Activated CD8-positive, alpha-beta memory T cell treated with anti-CD3 and anti-CD28 coated beads, Interleukin-2, amount 50 U/mL, for 1 hour (primary cell): ENCODE measurements around the gene PIP5K1C.
A peak's percentile ranks its signal among the peaks of the same experiment; 100 is the strongest.

Experiments used
- DNase-seq: peaks from one replicate; pipeline ENCODE4 v3.0.0-alpha.2; 2020; ENCODE audit errors: extremely low read depth

PIP5K1C gene

DNA sequence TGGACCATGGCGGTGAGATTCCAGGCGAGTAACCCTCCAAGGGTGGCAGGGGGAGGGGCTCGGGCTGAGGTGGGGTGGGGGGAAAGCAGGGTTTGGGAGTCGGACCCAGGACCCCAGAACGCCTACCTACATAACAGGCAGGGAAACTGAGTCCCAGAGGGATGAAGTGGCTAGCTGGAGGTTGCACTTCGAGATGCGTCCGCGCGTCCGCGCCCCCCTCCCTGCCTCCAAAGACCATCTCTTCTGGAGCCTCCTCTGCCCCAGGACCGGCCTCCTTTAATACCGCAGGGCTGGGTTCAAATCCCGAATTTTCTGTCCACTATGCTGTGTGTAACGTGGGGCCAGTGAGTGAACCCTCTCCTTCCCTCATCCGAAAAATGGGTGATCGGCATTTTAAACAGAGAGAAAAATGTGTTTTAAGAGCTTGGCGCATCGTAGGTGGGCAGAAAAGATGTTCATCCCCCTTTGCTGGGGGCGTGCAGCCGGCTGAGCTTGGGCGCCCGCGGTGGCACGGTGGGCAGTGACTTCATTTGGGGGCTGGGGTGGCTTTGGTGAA lies 21.7 kb upstream of the PIP5K1C start:
- DNase-seq: no peak

DNA sequence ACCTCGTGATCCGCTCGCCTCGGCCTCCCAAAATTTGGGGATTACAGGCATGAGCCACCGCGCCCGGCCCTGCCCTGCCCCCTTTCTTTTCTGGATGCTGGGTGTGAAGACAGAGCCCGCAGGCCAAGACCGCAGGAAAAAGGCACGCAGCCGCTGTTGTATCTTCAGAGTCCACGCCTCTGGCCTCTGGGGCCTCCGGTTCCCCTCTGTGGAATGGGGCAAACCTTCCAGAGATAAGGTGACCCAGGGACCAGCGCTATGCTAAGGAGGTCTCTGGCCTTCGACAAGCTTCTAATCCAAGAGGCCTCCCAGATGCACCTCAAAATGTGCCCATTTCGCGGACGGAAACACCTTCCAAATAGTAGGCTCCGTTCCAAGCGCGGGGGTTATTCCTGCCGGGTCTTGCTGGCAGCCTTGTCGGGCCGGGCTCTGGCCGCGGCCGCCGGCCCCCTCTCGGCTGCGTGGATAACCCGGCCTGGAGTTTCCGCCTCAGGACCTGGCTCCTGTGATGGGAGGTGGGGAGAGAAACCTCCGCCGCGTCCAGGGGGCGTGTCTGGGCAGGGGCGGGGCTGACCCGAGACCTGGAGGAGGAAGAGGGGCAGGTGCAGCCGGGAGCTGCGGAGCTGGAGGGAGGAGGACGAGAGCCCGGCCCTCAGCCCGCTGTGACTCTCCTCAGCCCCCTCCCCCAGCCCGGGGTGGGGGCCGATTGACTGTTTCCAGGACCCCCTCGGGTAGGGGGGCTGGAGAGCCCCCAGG lies 21.0 kb upstream of the PIP5K1C start:
- DNase-seq: peak; percentile 44

DNA sequence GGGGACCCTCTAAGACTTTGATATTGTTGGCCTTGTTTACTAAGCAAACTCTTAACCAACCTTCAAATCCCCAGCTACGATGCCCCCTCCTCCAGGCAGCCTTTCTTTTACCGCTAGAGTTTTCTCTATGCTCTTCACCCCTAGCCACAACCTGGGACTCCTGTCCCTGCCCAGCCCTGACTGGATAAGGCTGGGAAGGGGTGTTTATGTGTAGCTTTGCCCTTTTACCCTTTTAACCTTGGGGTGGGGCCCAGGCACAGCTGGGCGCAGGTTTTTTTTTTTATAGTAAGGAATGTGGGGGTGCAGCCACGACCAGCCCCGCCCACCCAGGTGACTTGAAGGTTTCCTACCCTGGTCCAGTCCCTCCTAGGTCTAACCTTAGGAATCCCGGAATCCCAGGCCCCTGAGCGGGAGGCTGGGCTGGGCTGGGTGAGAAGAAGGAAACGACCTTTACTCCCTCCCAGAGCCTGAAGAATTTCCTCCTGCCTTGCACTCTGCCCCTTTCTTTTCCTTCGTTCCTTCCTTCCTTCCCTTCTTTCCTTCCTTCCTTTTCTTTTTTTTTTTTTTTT lies 20.2 kb upstream of the PIP5K1C start:
- no peak for DNase-seq

DNA sequence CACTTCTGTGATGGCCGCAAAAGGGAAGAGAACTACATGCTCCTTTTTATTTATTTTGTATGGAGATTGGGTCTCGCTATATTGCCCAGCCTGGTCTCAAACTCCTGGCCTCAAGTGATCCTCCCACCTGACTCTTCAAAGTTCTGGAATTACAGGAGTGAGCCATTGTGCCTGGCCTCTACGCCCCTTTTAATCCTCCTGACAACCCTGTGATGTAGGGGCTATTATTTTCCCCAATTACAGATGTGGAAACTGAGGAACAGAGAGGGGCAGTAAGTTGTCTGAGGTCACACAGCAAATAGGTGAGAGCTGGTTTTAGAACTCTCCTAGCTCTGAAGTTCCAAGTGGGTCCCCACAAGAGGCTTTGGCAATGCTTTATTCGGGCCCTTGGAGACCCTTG lies 19.6 kb upstream of the PIP5K1C start:
- DNase-seq: no peak

DNA sequence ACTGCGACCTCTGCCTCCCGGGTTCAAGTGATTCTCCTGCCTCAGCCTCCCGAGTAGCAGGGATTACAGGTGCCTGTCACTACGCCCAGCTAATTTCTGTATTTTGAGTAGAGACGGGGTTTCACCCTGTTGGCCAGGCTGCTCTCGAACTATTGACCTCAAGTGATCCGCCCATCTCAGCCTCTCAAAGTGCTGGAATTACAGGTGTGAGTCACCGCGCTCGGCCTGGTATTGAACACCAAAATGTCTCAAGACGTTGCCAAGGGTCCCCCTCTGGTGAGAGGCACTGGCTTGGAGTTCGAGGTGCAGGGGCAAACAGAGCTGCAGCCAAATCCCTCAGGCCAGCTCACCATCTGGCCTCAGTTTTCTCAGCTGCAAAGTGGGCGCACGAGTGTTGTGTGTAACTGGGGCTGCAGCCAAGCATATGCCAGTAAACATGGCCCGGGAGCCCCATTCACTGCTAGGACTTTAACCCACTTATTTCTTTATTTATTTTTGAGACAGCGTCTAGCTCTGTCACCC lies 15.9 kb upstream of the PIP5K1C start:
- DNase-seq: no peak

DNA sequence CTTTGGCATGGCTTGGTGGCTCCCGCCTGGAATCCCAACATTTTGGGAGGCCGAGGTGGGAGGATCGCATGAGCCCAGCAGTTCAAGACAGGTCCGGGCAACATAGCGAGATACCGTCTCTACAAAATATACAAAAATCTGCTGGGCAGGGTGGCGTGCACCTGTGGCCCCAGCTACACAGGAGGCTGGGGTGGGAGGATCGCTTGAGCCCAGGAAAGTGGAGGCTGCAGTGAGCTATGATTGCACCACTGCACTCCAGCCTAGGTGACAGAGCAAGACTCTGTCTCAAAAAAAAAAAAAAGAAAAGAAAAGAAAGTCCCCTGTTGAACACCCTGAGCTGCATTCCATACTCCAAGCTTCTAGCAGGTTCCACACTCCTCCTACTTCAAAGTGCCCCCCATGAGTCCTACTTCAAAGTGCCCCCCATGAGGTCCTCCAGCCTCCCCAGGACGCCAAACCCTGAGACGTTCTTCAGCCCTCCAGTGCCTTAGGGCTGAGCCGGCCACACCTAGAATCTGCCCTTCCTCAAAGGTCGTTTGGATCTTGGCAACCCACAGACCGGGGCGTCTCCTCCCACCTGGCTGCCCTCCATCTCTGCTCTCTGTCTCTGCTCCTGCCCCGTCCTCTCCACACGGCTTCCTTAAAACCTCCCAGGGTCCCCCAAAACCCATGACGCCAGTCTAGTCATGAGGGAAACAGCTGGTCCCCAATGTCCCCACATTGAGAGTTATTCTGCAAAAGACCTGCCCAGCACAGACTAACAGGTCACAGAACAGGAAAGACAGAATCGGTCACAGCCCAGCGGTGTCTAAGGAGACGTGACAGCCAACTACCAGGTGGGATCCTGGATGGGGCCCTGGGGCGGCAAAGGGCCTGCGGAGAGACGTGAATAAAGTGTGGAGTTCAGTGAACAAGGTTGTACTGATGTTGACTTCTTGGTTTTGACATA lies 12.7 kb upstream of the PIP5K1C start:
- DNase-seq: no peak

DNA sequence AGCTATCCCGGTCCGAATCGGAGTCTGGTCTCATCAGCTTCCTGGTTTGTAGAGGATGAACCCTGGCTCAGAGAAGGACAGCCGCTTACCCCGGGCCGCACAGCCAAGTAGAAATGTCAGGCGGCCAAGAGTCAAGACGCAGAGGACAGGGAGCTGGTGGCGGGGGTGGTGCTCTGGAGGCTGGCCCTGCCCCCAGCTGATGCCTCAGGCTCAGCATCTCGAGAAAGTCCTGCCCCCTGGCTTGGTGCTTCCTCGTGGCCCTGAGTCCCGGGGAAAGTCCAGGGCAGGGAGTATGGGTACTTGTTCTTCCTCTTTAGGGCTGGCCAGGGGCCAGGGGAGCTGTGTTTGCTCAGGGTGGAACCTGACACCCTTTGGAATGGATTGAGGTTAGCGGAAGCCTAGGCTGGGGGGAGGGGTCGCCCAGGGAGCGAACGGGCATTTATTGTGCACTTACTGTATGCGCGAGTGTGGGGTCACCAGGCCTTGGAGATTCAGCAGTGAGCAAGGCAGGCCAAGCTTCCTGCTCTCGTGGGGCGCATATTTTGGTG lies 10.1 kb upstream of the PIP5K1C start:
- DNase-seq: no peak

DNA sequence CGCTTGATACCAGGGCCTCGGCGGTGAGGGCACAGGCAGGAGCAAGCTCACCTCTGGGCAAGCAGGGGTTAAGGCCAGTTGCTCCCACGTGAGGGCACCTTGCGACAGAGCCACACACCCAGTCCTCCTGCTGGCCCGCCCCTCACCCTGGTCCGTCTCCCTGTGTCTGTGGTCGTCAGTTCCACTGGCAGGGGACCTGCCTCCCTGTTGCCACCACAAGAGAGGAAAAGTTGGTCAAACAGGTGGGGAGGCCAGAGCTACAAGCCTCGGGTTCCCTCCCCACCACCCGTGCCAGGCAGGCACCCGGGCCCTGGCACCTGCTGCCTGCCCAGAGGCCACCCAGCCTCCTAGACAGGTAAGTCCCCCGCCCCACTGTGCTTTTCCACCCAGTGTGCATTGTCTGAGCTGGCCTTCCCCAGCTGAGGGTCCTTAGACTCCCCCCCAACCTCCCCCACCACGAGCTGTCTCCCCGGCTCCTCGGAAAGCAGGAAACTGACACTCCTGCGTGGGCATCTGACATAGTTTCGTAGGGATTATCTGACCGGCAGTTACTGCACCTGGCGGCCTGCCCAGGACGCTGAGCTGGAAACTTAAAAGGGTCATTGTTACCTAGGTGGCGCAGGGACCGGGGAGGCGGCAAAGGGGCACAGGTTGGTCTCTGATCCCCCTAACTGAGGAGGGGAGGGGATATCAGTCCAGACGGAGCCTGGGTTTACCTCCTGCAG lies 8.1 kb upstream of the PIP5K1C start, which contains the start of gene TJP3:
TSS of gene TJP3 (plus strand) at position 178 of the 725 bp plus-strand sequence. CDS start 20,049 bp downstream, outside the sequence.
- DNase-seq: no peak

DNA sequence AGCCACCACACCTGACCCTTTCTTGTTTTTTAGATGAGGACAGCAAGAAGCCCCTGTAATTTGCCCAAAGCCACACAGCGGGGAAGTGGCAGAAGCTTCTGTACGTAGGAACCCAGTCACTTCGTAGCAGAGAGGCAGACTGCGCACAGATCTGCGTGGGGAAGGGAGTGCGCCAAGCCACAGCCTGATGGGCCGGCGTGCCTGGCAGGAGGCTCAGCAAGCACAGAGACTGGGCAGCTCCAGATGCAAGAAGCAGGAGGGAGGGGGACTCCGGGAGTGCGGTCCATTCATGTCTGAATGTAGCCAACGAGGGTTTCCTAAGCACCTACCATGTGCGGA lies 7.6 kb upstream of the PIP5K1C start:
- no peak for DNase-seq

DNA sequence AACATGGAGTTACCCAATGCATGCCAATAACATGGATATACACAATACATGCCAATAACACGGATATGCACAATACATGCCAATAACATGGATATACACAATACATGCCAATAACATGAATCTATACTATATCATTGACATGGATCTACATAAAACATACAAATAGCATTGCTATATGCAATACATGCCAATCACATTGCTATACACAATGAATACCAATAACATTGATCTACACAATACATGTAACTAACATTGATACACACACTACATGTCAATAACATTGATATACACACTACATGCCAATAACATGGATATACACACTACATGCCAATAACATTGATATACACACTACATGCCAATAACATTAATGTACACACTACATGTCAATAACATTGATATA lies 932 bp upstream of the PIP5K1C start:
- DNase-seq: no peak

DNA sequence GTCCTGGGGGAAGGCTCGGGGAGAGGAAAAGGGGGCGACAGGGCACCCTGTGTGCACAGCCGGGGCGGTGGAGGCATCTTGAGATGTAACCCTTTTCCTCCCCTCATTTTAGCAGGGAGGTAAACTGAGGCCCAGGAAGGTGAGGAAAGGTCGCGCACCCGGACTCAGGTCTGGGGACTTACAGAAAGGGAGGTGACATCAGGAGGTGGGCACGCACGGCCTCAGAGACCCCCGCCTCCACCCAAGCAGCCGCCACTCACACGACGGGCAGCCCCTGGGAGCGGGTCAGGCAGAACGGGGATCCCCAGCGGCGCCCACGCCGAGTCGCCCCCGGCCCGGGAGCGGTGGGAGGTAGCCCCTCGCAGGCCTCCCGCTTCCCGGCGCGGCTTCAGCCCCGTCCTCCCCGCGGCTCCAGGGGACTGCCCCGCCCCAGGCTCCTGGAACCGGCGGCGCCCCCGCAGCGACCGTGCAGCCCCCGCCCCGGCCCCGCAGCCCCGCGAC lies 477 bp downstream of the PIP5K1C start:
- DNase-seq: no peak

DNA sequence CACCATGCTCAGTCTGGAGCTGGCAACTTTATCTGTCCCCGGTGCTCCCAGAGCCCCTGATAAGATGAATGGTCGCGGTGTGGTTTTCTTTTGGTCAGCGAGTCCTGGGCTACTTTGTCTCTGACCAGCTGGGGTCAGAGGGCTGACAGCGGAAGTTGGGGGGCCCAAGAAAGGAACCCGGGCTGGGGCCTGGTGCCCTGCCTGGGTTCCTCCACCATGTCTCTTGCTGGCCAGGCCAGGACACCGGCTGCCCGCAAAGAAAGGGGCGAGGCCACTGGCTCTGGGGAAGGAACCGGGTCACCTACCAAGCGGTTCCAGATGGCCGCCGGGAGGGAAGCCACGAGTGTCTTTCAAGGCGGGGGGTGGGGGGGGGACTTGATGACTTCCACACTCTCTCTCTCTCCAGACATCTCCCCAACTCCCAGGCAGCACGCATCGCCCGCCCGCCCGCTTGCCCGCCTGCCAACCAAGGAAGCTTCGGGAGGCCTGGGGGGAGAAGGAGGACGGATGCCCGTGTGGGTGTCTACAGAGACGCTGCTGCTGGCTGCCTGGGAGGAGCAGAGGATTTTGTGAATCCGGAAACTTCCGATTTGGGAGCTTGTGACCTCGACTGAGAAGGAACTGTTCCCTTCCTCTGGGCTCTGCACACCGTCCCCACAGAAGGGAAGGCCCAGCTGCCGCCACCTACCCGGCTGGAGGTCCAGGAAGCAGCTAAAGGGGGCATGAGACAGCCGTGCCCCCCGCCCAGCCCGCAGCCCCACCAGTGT lies 1.1 kb downstream of the PIP5K1C start:
- DNase-seq: no peak

DNA sequence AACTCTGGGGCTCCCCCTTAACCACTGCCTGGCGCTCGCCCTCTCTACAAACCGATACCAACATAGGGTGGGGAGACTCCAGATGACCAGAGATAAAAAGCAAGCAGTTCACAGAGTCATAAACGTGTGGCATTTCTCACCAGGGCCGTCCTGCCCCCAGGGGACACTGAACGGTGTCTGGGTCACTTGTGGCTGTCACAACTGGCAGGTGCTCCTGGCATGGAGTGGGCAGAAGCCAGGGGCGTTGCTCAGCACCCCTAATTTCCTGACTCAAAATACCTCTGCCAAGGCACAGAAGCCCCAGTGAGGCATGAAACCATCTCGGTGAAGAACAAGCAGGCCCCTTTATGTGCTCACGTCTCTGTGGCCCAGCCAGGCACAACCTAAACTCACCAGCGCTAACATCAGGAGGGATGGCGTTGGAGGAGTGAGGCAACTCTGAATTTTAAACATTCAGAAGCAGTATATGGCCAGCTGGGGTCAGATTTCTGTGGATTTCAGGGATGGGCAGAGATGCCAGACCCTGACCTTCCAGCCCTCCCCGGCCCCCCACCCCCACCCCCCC lies 1.8 kb downstream of the PIP5K1C start:
- DNase-seq: no peak

DNA sequence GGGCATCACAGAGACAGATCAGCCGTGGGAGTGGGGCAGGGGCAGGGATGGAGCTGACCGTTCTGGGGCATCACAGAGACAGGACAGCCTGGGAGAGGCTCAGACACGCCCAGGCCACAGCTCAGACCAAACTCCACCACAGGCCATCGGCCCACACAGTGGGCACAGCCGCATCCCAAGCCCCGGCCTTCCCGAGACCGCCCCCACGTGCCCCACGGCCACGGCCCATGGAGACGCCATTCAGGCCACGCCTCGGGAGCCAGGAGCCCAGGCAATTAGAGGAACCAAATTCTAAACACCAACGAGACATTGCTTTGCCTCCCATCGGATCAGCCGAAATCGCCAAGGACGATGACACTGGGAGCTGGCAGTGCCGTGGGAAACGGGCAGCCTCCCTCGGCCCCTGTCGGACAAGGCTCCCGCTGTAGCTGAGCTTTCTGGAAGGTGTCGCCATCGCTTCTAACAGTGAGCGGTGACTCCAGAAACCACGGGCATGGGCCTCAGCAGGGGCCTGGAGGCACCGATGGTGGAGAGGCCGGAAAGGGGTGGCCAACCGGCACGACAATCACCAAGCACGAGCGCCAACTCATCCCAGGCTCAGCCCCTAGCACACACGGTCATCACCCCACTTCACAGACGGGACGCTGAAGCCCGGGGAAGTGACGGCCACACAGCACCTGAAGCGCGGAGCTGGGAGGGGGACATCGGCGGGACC lies 2.4 kb downstream of the PIP5K1C start:
- no peak for DNase-seq

DNA sequence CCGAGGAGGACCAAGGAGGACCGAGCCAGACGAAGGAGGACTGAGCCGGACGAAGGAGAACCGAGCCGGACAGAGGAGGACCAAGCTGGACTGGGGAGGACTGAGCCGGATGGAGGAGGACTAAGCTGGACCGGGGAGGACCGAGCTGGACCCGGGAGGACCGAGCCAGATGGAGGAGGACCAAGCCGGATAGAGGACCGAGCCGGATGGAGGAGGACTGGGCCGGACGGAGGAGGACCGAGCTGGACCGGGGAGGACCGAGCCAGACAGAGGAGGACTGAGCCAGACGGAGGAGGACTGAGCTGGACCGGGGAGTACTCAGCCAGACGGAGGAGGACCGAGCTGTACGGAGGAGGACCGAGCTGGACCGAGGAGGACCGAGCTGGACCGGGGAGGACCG lies 3.2 kb downstream of the PIP5K1C start:
- DNase-seq: no peak

DNA sequence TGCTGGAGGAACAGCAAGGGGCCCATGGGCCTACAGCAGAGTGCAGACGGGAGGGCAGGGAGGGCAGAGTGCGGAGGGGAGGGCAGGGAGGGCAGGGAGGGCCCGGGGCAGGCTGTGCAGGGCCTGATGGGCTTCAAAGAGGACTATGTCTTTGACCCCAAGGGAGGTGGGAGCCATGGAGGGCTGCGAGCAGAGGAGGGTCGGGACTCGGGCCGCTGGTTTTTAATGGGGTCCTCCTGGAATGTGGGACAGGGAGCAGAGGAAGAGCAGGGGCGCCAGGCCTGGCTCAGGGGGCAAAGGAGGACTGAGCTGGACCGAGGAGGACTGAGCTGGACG lies 3.6 kb downstream of the PIP5K1C start:
- no peak for DNase-seq

DNA sequence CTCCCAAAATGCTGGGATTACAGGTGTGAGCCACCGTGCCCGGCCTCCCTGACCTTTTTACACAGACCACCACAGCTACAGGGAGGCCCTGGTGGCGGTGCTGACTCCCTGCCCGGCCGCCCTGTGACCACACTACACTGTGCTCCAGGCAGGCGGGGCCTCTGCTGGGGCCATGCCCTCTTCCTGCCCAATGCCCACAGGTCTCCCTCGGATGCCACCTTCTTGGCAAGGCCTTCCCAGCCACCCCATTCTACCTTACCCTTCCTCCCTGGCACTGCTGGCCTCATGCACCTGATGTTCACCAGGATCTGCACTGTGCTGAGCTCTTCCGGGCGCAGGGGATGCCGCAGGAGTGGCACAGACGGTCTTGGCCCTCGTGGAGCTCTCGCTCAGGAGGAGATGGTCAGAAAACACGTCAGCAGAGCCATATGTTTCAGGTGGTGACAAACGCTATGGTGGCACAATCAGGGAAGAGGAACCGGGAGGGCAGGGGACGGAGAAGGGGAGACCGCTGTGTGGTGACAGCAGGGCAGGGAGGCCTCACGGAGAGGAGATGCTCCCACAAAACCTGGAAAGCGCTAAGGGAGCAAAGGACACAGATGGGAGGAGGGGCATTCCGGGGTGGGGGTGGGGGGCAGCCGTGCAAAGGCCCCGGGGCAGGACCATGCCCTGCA lies 4.1 kb downstream of the PIP5K1C start:
- DNase-seq: no peak

DNA sequence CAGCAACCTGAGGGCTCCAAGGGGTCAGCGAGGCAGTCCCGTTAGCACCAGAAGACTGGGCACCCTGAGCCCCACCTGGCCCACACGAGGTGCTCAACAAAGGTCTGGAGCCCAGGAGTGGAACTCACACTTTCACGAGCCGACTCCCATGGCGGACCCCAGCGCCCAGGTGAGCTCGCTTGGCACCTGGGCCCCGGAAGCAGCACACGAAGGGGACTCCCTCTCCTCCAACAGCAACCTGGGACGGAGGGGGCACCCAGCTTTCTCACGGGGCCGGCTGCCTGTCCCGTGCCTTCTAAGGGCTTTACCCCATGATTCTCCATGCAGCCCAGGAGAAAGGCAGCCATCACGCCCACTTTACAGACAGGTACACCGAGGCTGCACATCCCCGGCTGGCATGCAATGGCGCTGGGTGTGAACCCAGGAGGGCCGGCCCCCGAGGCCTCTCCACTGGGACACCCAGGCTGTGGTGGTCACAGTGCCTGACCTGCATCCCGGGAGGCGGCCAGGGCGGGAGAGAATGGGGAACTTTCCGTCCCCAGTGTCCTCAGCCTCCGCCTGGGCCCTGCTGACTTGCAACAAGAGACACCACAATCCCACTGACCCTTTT lies 5.0 kb downstream of the PIP5K1C start:
- no peak for DNase-seq
